ENCODE results near the gene ABHD2. TPM values are rescaled to one million over a fixed set of nuclear protein-coding genes. Genes with fewer than 3 reads are reported as not detected.

Gene ABHD2
- total and polyA plus RNA-seq, 2 donors (not counting 3 experiments of a cell fraction or from before 2014, with no cell fraction given), result 14.0 to 62.2 TPM

- dilution Hi-C loops (cut with MboI; ENCODE audit: extremely low pct_ligation_motif_present, low sequenced_read_pairs) (loop anchor here (25.0 kb wide), 1 partner anchor 110 kb away; no protein-coding TSS in a partner anchor), intact Hi-C loops (cut with micrococcal nuclease) (no loop called here)
- Histone ChIP-seq H3K9me1 (replicated peaks; ENCODE audit: control insufficient read depth, extremely low read depth, insufficient read depth, low read length) (no peaks in the 10 kb centered on the region), H4K20me1 (replicated peaks; ENCODE audit: control insufficient read depth, extremely low read depth, insufficient read depth, low read length) (no peaks in the 10 kb centered on the region), H3K79me2 (ENCODE audit: control insufficient read depth, insufficient read depth, low read length) (no peaks in the 10 kb centered on the region), H3K9me3 (replicated peaks; ENCODE audit: control insufficient read depth, insufficient read depth, low read length) (no peaks in the 10 kb centered on the region), H3K4me3 (replicated peaks in 1 of 3; ENCODE audit: insufficient read depth in 1 of 3, low read depth in 1 of 3, low read length in 3 of 3) (no peak overlapping the region), H3K36me3 (ENCODE audit: control insufficient read depth in 2 of 2, extremely low read depth in 1 of 2, insufficient read depth in 2 of 2, low read length in 2 of 2) (no peaks in the 10 kb centered on the region), H3K9ac (replicated peaks; ENCODE audit: extremely low read depth, insufficient read depth, low read length) (no peak overlapping the region), H3K4me2 (ENCODE audit: insufficient read depth, low read length) (no peak overlapping the region), H3K27me3 (ENCODE audit: control insufficient read depth in 2 of 2, insufficient read depth in 2 of 2, low read length in 2 of 2) (no peaks in the 10 kb centered on the region), H3K27ac (ENCODE audit: insufficient read depth, low read depth, low read length) (no peak overlapping the region), H2AFZ (ENCODE audit: low read depth, low read length) (no peak overlapping the region), H3K4me1 (ENCODE audit: control insufficient read depth, extremely low read depth, insufficient read depth, low read length) (no peaks in the 10 kb centered on the region)
- ChIA-PET CTCF (interaction anchor here (0.6 to 2.2 kb wide), 4 partner anchors 18 to 133 kb away, joined by 3 to 10 read pairs (median 3); no protein-coding TSS in a partner anchor), POLR2A (no interaction called here)
- TF ChIP-seq FOS (IDR thresholded peaks at IDR 0.05; ENCODE audit: borderline replicate concordance, insufficient read depth, low read length) (no peak), MAX (IDR thresholded peaks at IDR 0.05; ENCODE audit: insufficient read depth, insufficient read length) (no peak), POLR2AphosphoS5 (IDR thresholded peaks at IDR 0.05; ENCODE audit: insufficient read depth, low read depth, low read length) (no peak), GATA2 (IDR thresholded peaks at IDR 0.05; ENCODE audit: insufficient read depth, insufficient read length, low read depth, low read length) (no peak), POLR2A (IDR thresholded peaks at IDR 0.05; ENCODE audit: low read depth, low read length) (no peak), CTCF (IDR thresholded peaks at IDR 0.05; ENCODE audit: extremely low read depth in 1 of 2, insufficient read depth in 1 of 2, low read depth in 1 of 2, low read length in 2 of 2) (no peak), JUN (IDR thresholded peaks at IDR 0.05; ENCODE audit: borderline replicate concordance, insufficient read depth, insufficient read length, low read depth) (no peak), EZH2 (IDR thresholded peaks at IDR 0.05; ENCODE audit: borderline replicate concordance, low read depth, low read length, severe bottlenecking) (no peak), MYC (IDR thresholded peaks at IDR 0.05; ENCODE audit: low read depth, low read length) (no peak)
- BruUV-seq (replicated peaks), result no TSS peak
- DNase-seq (ENCODE audit: low read depth, low spot score) (no peak), FAIRE-seq (no peak)
These were observed 35.8 kb upstream of the ABHD2 start for GRCh38 chr15:89052474-89052873.

Data from endothelial cell of umbilical vein (primary cell).